K562 treated with DMSO at 1 percent for 48 hours (cell line): ENCODE results near the gene FBXW9. TPM values are rescaled to one million over a fixed set of nuclear protein-coding genes. Genes with fewer than 3 reads are reported as not detected.

Experiments used
- total RNA-seq: library from RNA; unstranded; fragments of 300-600 nt; gene quantifications from 2 replicates; pipeline ENCODE4 v1.2.3, GENCODE V29; 2022; ENCODE audit warnings: low replicate concordance; ENCODE audit errors: extremely low read depth

FBXW9 gene
- total RNA-seq: not detected in 2 replicates

GRCh38 chr19:12696366-12697335, at the start of gene FBXW9:
Gene FBXW9 (minus strand): TSS chr19:12696631. CDS start chr19:12696581, 50 bp downstream.

GRCh38 chr19:12736995-12737834, 40.8 kb upstream of the FBXW9 start, which contains the start of gene GET3:
Gene GET3 (plus strand): TSS chr19:12737497. CDS start chr19:12737506, 9 bp downstream.

GRCh38 chr19:12723641-12724426, 27.4 kb upstream of the FBXW9 start, which contains the start of gene TNPO2:
Gene TNPO2 (minus strand): TSS chr19:12723932. CDS start chr19:12720977, 2,955 bp downstream.

DNA sequence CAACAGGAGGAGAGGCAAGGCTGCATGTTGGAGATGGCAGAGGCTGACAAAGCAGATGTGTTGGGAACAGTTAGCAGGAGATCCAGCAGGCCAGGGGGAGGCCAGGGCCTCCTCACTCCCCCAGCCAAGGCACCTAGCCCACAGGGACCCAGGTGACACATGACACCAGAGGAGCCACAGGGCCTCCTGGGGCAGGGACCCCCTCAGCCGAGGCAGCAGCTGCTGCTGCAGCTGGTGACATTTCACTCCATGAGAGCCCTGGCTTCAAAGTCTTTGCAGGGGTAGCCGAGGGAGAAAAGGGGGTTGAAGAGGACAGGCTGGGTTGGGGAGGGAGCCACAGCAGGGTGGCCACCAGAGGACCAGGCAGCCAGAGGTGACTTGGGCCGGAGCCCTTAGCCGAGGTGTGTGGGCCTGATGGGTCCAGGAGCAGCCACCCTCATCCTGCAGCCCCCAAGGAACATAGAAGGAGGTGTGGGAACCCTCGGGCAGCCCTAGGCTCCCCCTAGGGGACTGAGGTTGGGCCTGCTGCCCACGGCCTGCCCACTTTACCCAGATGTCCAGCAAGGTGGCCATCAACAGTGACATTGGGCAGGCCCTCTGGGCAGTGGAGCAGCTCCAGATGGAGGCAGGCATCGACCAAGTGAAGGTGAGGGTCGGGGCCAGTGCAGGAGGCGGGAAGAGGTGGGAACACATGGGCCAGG, 8.8 kb downstream of the FBXW9 start, which contains the start of gene GNG14:
Gene GNG14 (plus strand): TSS at position 503 of the 701 bp plus-strand sequence. CDS start 51 bp downstream, at position 554.

GRCh38 chr19:12681074-12681987, 15.1 kb downstream of the FBXW9 start, which contains the start of gene DHPS:
Gene DHPS (minus strand): TSS chr19:12681880. CDS start chr19:12681766, 114 bp downstream.

DNA sequence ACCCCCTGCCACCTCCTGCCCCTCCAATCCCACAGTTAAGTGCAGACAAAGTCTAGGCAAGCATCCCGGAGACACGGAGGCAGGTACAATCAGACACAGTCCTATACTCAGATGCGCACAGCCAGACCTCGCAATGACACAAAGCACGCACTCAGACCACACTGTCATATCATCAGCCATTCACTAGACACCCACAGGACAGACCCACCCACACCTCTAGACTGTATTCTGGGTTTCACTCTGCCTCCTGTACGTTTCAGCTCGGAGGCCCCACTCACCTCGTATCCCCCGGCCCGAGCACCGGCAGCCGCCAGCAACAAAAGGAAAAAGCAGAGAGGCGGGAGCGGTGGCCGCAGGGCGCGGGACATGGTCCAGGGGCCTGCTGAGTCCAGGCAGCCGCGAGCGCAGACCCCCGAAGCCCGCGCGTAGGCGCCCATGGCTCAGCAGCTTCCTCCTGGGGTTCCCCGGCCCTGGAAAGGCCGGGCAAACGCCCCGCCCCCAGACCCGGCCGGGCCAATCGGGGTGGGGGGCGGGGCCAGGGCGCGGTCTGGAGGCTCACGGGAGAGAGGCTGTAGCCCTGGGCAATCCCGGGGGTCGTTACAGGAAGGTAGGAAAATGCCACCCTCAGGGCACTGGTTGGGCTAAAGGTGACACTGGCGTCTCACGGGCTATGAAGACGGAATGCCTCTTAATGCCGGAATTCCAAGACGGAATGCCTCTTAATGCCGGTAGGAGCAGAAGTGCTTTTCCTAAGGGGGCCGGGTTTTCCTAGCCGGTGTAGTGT, 30.0 kb downstream of the FBXW9 start, which contains the start of the genes MAN2B1 and WDR83:
Gene MAN2B1 (minus strand): TSS at position 478 of the 784 bp plus-strand sequence. CDS start 41 bp downstream, at position 437.
Gene WDR83 (plus strand): TSS at position 543 of the 784 bp plus-strand sequence. CDS start 2,984 bp downstream, outside the sequence.

Other genes starting within 250 kb of the FBXW9 start
- not detected in 2 replicates for gene ZNF709, start 211.8 kb downstream of the FBXW9 start, total RNA-seq
- gene ZNF564, start 145.1 kb downstream of the FBXW9 start, total RNA-seq: not detected in 2 replicates
- not detected in 2 replicates for gene ZNF490, start 85.8 kb downstream of the FBXW9 start, total RNA-seq
- gene ZNF791, start 85.7 kb downstream of the FBXW9 start, total RNA-seq: not detected in 2 replicates
- gene MAN2B1, start 29.9 kb downstream of the FBXW9 start, total RNA-seq: not detected in 2 replicates
- not detected in 2 replicates for gene WDR83, start 29.8 kb downstream of the FBXW9 start, total RNA-seq
- gene DHPS, start 14.8 kb downstream of the FBXW9 start, total RNA-seq: not detected in 2 replicates
- not detected in 2 replicates for gene GNG14, start 8.6 kb downstream of the FBXW9 start, total RNA-seq
- gene TNPO2, start 27.3 kb upstream of the FBXW9 start, total RNA-seq: 258 TPM in 1 of 2 replicates, not detected in the other
- gene TRIR, start 38.1 kb upstream of the FBXW9 start, total RNA-seq: not detected in 2 replicates
- gene GET3, start 40.9 kb upstream of the FBXW9 start, total RNA-seq: not detected in 2 replicates
- gene BEST2, start 55.2 kb upstream of the FBXW9 start, total RNA-seq: not detected in 2 replicates
- gene HOOK2, start 78.9 kb upstream of the FBXW9 start, total RNA-seq: not detected in 2 replicates
- not detected in 2 replicates for gene JUNB, start 94.9 kb upstream of the FBXW9 start, total RNA-seq
- 1,339 TPM in 1 of 2 replicates, not detected in the other for gene PRDX2, start 105.2 kb upstream of the FBXW9 start, total RNA-seq
- not detected in 2 replicates for gene THSD8, start 105.4 kb upstream of the FBXW9 start, total RNA-seq
- gene RNASEH2A, start 110.0 kb upstream of the FBXW9 start, total RNA-seq: not detected in 2 replicates
- not detected in 2 replicates for gene RTBDN, start 137.9 kb upstream of the FBXW9 start, total RNA-seq
- gene MAST1, start 141.9 kb upstream of the FBXW9 start, total RNA-seq: not detected in 2 replicates
- gene DNASE2, start 184.8 kb upstream of the FBXW9 start, total RNA-seq: not detected in 2 replicates
- not detected in 2 replicates for gene KLF1, start 190.6 kb upstream of the FBXW9 start, total RNA-seq
- not detected in 2 replicates for gene GCDH, start 194.5 kb upstream of the FBXW9 start, total RNA-seq
- not detected in 2 replicates for gene SYCE2, start 222.7 kb upstream of the FBXW9 start, total RNA-seq
- 986 TPM in 1 of 2 replicates, not detected in the other for gene FARSA, start 237.1 kb upstream of the FBXW9 start, total RNA-seq
- 227 and 730 TPM in 2 replicates for gene CALR, start 242.0 kb upstream of the FBXW9 start, total RNA-seq
- not detected in 2 replicates for gene RAD23A, start 249.2 kb upstream of the FBXW9 start, total RNA-seq